Measurements from ENCODE around the gene NOTCH1. TPM values are rescaled to one million over a fixed set of nuclear protein-coding genes. Genes with fewer than 3 reads are reported as not detected.

The NOTCH1 gene
- total and polyA plus RNA-seq, 2 of the 4 experiments (the other 2 are of a cell fraction): 1.8 to 6.0 TPM

DNA sequence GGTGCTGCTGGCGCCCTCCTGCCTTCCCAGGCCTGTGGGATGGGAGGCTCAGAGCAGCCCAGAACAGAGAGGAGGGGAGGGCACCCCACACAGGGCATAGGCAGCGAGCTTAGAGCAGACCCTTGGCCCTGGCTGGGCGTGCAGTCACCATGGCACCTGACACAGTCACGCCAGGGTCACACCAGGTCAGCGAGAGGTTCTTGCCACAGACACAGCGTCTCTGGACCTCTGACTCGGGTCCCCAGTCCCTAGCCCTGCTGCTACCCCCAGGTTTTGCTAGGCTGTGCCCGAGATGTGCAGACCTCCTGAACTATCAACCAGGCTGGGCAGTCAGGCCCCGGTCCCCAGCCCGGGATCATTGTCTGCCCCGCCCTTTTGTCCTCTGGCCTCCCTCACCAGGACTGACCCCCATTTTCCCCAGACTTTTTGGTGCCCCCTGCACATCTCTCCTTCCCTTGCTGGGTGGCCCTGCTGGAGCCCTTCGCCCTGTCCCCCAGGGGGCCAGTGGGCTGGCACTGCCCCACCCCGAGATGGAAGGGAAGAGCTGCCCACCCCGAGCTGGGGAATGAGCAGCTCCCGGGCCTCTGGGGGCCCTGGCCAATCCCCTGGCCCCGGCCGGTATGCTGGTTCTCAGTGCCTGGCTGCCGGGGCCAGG lies 24.5 kb upstream of the NOTCH1 start:
- Histone ChIP-seq H3K9ac (ENCODE audit: low read depth, low read length) (no peak overlapping the region), H2BK5ac (ENCODE audit: low read depth, low read length, poor library complexity, severe bottlenecking) (no peak overlapping the region), H4K5ac (ENCODE audit: low read depth, low read length) (no peak overlapping the region), H3K14ac (replicated peaks; ENCODE audit: low read depth, low read length) (no peak overlapping the region), H3K9me1 (ENCODE audit: insufficient read depth, low read length) (peaks cover 28% of the 10 kb centered on the region), H3K56ac (ENCODE audit: extremely low read depth, insufficient read depth, low read length) (no peak overlapping the region), H2BK20ac (ENCODE audit: low read depth, low read length) (no peak overlapping the region), H3K9me3 (ENCODE audit: control insufficient read depth, insufficient read depth, low read length) (no peaks in the 10 kb centered on the region), H2AFZ (replicated peaks; ENCODE audit: low read length, poor library complexity) (no peak overlapping the region), H2BK15ac (ENCODE audit: low read depth, low read length) (no peak overlapping the region; the same call in 2 of the 3 replicates), H3K4ac (ENCODE audit: low read depth, low read length) (peak overlapping the region; percentile 83), H3K23ac (ENCODE audit: low read depth, low read length) (no peak overlapping the region), H3K27ac (ENCODE audit: insufficient read depth, low read length) (no peak overlapping the region), H2AK5ac (ENCODE audit: low read depth, low read length) (peak overlapping the region; percentile 88; the same call in 1 of the 2 replicates), H4K20me1 (ENCODE audit: insufficient read depth, low read length) (no peaks in the 10 kb centered on the region), H2AK9ac (replicated peaks; ENCODE audit: low read depth, low read length, poor library complexity) (peak overlapping the region; percentile 80), H3K4me1 (ENCODE audit: control insufficient read depth, insufficient read depth, low read length) (peaks cover 33% of the 10 kb centered on the region), H4K8ac (ENCODE audit: low read depth in 2 of 2, low read length in 2 of 2) (peak overlapping the region in 1 of 2 experiments; percentile 82; a peak in 1 of 4 replicates), H4K91ac (ENCODE audit: insufficient read depth, low read depth, low read length) (peak overlapping the region; percentile 92; the same call in 1 of the 2 replicates), H3K18ac (ENCODE audit: low read depth, low read length) (no peak overlapping the region), H3K4me2 (ENCODE audit: low read depth, low read length) (no peak overlapping the region), H3K79me1 (ENCODE audit: low read depth in 1 of 2, low read length in 2 of 2) (peaks cover 0 to 10% of the 10 kb centered on the region in 2 experiments; a peak in 1 of 4 replicates), H3K4me3 (ENCODE audit: insufficient read depth, low read depth, low read length) (no peak overlapping the region), H2BK120ac (ENCODE audit: low read depth, low read length) (peak overlapping the region; percentile 70; the same call in 1 of the 2 replicates), H3K27me3 (ENCODE audit: control insufficient read depth, insufficient read depth, low read length) (no peaks in the 10 kb centered on the region), H3K36me3 (ENCODE audit: control insufficient read depth, insufficient read depth, low read length) (no peaks in the 10 kb centered on the region)
- CTCF ChIA-PET: no interaction called here
- POLR2A ChIA-PET (ENCODE audit: unreplicated experiment): no interaction called here
- ATAC-seq (ENCODE audit: low read depth) (no peak), DNase-seq (no peak)
- TF ChIP-seq NFE2L2 (IDR thresholded peaks at IDR 0.05; ENCODE audit: low read depth, low read length): no peak
- no peak for TF ChIP-seq MXI1 (IDR thresholded peaks at IDR 0.05; ENCODE audit: borderline replicate concordance, low read depth, low read length)
- TF ChIP-seq FOS (IDR thresholded peaks at IDR 0.05; ENCODE audit: low read depth, low read length): no peak
- no peak for TF ChIP-seq RCOR1 (IDR thresholded peaks at IDR 0.05; ENCODE audit: insufficient replicate concordance, low read length)
- no peak for TF ChIP-seq MAZ (IDR thresholded peaks at IDR 0.05; ENCODE audit: borderline replicate concordance, low read depth, low read length)
- TF ChIP-seq MAFK (IDR thresholded peaks at IDR 0.05; ENCODE audit: low read depth, low read length): no peak
- TF ChIP-seq CHD1 (IDR thresholded peaks at IDR 0.05; ENCODE audit: low read depth, low read length): no peak
- no peak for TF ChIP-seq RAD21 (IDR thresholded peaks at IDR 0.05; ENCODE audit: low read length)
- TF ChIP-seq RFX5 (IDR thresholded peaks at IDR 0.05; ENCODE audit: low read depth, low read length): no peak
- no TSS peak for BruUV-seq (replicated peaks)
- in situ Hi-C loops (cut with MboI; ENCODE audit: low sequenced_read_pairs): no loop called here
- intact Hi-C loops (cut with micrococcal nuclease): no loop called here
- dilution Hi-C loops (cut with HindIII; ENCODE audit: low sequenced_read_pairs, unreplicated experiment): no loop called here
- WGBS, 2 experiments (ENCODE audit: extremely low coverage in 2 of 2, insufficient read length in 1 of 2): 90% methylated on average over 8 of the region's 18 CpGs; no CpG with 5 or more reads in 1 of the 2 experiments

Data from IMR-90 (cell line).